ENCODE measurements around the gene ANKRD31. TPM values are rescaled to one million over a fixed set of nuclear protein-coding genes. Genes with fewer than 3 reads are reported as not detected.
"Not testable (repeated sequence)": the region's sequence is repeated elsewhere in the genome, so short reads cannot be mapped to it uniquely, and the experiment has no call there.

Gene ANKRD31
- total RNA-seq, 1 donor from 2014 or later: 0.53 TPM

GRCh38 chr5:75089662-75090061 is 147.0 kb downstream of the ANKRD31 start:
- DNase-seq (ENCODE audit: low spot score) (no peak), ATAC-seq (no peak)
- intact Hi-C loops (cut with DNase I): no loop called here

GRCh38 chr5:75089137-75089536 is 147.5 kb downstream of the ANKRD31 start:
- intact Hi-C loops (cut with DNase I): no loop called here
- DNase-seq (ENCODE audit: low spot score) (no peak), ATAC-seq (no peak)

DNA sequence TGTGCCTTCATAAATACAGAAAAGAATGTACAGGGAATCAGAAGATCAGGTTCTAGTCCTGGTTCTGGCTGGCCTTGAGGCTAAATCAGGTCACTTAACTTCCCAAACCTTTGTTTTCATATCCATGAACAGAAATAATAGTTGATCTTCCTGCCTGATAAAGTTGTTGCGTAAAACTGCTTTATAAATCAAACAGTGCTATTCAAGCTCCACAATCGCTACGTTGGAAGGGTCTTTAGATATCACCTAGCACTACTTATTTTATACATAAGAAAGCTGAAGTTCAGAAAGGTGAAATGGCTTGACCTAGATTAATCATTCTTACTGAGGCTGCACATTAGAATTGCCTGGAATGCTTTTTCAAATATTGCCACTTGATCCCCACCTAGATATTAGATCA is 148.0 kb downstream of the ANKRD31 start:
- intact Hi-C loops (cut with DNase I): no loop called here
- ATAC-seq (no peak), DNase-seq (ENCODE audit: low spot score) (no peak)

GRCh38 chr5:75081510-75081909 is 155.2 kb downstream of the ANKRD31 start:
- intact Hi-C loops (cut with DNase I): no loop called here
- no peak for ATAC-seq
- no peak for DNase-seq (ENCODE audit: low spot score)

DNA sequence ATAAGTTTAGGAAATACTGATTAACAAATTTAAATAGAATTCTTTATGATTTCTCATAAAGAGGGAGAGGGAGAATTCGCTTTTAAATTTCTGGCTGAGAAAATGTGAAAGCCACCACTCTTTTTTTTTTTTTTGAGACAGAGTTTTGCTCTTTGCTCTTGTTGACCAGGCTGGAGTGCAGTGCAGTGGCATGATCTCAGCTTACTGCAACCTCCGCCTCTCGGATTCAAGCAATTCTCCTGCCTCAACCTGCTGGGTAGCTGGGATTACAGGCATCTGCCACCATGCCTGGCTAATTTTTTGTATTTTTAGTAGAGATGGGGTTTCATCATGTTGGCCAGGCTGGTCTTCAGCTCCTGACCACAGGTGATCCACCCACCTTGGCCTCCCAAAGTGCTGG is 157.3 kb downstream of the ANKRD31 start:
- ATAC-seq; intact Hi-C loops (cut with DNase I); DNase-seq (ENCODE audit: low spot score): not testable (repeated sequence)

GRCh38 chr5:75078027-75078426 is 158.7 kb downstream of the ANKRD31 start:
- DNase-seq (ENCODE audit: low spot score) (no peak), ATAC-seq (no peak)
- intact Hi-C loops (cut with DNase I): no loop called here

DNA sequence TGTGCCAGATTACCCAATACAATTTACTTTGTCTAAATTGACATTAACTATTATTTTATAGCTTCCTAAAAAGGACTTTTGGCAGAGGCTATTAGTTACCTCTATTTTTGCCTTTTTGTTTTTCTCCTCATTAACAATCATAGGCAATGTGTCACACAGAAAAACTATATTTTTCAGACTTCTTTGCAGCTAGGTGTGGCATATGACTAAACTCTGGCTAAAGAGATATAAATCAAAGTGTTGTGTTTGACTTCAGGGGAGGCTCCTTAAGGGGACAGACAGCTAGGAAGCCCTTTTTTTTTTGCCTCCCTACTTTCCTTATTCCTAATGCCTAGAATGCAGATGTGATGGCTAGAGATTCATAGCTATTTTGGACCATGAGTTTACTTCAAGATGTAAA is 164.6 kb downstream of the ANKRD31 start:
- intact Hi-C loops (cut with DNase I): no loop called here
- DNase-seq (ENCODE audit: low spot score) (no peak), ATAC-seq (no peak)

DNA sequence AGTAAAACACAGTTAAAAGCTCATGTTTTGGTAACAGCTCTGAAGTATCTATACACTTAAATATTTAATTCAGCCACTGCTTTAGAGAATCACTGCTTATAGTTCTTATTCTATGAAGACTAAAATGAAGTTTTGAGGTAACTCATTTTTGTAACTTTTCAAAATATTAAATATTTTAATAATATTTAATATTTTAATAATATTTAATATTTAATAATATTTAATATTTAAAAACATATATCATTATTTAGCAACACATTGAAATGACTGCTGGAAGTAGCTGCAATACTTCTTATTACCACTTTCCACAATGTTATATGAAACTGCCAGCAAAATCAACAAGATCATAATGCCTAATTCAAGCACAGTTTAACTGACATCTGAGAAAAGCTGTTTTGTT is 165.6 kb downstream of the ANKRD31 start:
- intact Hi-C loops (cut with DNase I): no loop called here
- ATAC-seq: no peak
- no peak for DNase-seq (ENCODE audit: low spot score)

DNA sequence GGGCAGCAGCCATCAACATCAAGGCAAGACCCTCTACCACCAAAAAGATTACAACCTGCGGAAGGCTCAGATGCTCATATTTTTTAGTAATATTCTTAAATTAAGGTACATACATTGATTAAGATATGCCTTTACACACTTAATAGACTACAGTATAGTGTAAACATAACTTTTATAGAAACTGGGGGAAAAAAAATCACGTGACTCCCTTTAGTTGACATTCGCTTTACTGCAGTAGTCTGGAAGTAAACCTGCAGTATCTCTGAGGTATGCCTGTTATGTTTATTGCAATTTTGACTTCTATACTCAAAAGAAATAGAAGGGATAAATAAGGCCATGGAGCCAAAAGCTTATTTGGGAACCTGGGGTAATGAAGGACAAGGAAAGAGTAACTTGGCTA is 169.2 kb downstream of the ANKRD31 start:
- ATAC-seq (no peak), DNase-seq (ENCODE audit: low spot score) (no peak)
- intact Hi-C loops (cut with DNase I): no loop called here

DNA sequence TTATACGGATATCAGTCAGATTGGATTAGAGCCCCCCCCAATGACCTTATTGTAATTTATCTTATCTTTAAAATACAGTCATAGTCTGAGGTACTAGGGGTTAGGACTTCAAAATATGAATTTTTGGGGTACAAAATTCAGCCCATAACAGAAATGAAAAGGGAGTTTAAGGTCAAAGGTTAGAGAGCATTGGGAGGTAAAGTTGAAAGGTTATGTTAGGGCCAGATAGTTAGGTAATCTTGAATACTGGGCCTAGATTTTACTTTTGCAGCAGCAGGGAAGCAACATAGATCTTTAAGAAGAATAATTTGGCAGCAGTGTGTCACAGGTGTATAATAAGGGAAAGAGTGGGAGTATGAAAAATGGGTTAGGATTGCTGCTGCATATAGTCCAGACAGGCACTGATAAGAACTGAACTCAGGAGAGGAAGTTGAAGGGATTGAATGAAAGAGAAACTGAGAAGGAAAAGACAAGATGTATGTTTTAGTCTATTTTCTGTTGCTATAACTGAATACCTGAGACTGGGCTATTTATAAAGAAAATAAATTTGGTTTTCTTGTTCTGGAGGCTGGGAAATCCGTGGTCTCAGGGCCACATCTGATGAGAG is 173.7 kb downstream of the ANKRD31 start:
- ATAC-seq (no peak), DNase-seq (ENCODE audit: low spot score) (no peak)
- intact Hi-C loops (cut with DNase I): no loop called here

GRCh38 chr5:75059912-75060545 is 176.6 kb downstream of the ANKRD31 start:
- DNase-seq (ENCODE audit: low spot score): no peak
- intact Hi-C loops (cut with DNase I): no loop called here
- ATAC-seq: no peak

GRCh38 chr5:75058986-75059535 is 177.6 kb downstream of the ANKRD31 start:
- DNase-seq (ENCODE audit: low spot score) (no peak), ATAC-seq (no peak)
- intact Hi-C loops (cut with DNase I): no loop called here

DNA sequence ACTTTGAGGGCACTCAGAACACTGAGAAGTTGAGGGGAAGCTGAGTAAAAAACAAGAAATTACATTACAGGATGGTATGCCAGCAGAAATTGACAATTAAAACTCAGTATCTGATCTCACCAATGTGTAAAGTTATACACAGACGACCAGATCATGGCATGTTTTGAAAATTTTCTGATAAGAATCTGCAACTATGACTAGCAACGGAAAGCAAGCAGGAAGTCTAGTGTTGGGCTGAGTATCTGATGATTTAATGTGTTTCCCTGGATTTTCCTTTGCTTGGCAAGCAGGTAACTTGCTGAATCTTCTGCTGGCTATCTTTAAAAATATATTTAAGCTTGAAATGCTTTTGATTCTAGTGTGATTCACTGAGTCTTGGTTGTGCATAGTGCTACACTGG is 179.1 kb downstream of the ANKRD31 start:
- intact Hi-C loops (cut with DNase I): no loop called here
- DNase-seq (ENCODE audit: low spot score) (no peak), ATAC-seq (no peak)

- no peak for DNase-seq (ENCODE audit: low spot score)
- ATAC-seq: no peak
- intact Hi-C loops (cut with DNase I): no loop called here
Measured at GRCh38 chr5:75055727-75056144, 180.9 kb downstream of the ANKRD31 start.

GRCh38 chr5:75054134-75054930 is 182.3 kb downstream of the ANKRD31 start:
- DNase-seq (ENCODE audit: low spot score): no peak

DNA sequence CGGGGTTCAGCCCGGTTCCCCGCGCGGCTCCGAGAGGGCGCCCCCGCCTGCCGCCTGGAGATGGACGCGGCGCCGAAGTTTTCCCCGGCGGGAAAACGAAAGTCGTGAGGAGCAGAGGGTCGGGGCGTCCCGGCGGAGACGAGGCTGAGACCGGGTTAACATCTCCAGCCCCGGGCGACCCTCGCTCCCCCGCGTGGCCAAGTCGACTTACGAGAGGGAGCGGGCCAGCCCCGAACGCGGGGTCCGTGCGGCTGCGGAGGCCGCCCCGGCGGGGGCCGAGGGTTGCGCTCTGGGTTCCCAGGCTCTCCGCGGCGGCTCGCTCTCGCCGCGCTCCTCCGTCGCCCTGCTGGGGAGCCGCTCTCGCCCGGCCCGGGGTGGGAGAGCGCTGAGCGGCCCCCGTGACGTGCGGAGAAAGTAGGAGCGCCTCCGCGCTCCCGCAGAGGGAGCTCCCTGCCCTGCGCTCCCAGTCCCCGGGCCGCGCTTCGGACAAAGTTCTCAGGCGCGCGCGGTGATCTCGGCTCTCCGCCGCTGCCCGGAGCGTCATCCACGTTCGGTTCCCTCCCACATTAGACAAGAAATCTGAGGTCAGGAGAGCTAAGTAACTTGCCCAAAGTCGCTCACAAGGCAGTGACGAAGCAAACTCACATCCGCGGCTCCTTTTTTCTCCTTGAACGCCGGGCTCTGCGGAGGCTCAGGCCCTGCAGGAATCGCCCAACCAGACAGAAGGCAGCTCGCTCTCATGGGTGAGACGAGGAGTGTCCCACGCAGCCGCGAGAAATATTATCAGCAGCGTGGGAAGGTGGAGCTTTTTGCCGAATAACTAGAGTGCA is 183.2 kb downstream of the ANKRD31 start:
- intact Hi-C loops (cut with DNase I): no loop called here
- ATAC-seq (peak; percentile 73), DNase-seq (ENCODE audit: low spot score) (peak; percentile 69)

More at GRCh38 chr5:75054134-75054930, 182.3 kb downstream of the ANKRD31 start:
- intact Hi-C loops (cut with DNase I): no loop called here
- ATAC-seq: peak; percentile 39

- intact Hi-C loops (cut with DNase I): no loop called here
- DNase-seq (ENCODE audit: low spot score): no peak
- no peak for ATAC-seq
Measured at GRCh38 chr5:75053054-75053303, 183.7 kb downstream of the ANKRD31 start.

DNA sequence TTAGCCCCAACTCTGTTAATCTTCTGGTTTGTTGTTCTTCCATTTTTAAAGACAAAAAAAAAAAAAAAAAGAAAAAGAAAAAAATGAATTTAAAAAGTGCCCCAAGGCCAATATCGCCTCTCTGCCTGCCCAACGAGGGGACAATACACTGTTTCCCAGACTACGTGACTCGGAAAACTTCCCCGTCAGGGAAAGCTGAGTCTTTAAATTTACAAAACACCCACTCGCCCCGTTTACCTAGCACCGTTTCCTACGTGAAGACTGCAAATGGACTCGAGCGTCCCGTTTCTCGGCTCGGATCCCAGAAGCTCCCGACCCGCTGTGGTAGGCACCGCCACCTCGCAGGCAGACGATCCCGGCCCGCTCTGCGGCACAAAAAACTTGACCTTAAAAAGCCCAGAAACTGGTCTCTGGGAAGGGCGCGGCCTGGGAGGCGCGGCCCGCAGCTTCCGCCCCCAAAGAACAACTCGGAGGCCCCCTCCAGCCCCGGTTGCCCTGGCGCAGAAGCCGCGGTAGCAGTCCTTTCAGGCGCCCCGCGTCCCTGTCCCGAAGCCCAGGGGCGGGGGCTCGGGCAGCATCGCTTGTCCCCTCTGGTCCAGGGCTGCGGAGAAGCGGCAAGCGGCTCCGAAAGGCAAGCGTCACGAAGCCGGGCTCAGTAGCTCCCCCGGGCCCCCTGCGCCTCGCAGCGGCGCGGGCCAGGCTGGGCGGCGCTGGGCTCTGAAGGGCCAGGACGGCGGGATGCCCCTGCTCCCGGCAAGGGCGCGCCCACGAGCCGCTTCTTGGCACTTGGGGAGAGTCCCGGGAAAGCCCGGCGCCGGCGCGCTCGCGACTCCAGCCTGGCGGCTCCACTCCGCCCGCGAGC is 184.3 kb downstream of the ANKRD31 start, which contains the start of gene GCNT4:
GCNT4 (minus strand) TSS at position 367 of the 862 bp plus-strand sequence. CDS start 22,521 bp downstream, outside the sequence.
- DNase-seq (ENCODE audit: low spot score): peak; percentile 66

More for the DNA sequence above, 184.3 kb downstream of the ANKRD31 start, which contains the start of gene GCNT4:
- intact Hi-C loops (cut with DNase I): no loop called here
- ATAC-seq: peak; percentile 49

Measured in sciatic nerve (tissue), 2 donors.